Upper lobe of right lung (tissue), 1 donor: ENCODE measurements around the gene KIF1A. TPM values are rescaled to one million over a fixed set of nuclear protein-coding genes. Genes with fewer than 3 reads are reported as not detected.
A peak's percentile ranks its signal among the peaks of the same experiment; 100 is the strongest.

Source experiments
- ATAC-seq: fragments of 200-7000 bp; cut with Tn5 transposase; one replicate; pipeline ENCODE4 v1.9.1; 2020; ENCODE audit warnings: mild to moderate bottlenecking, moderate library complexity
- DNase-seq: peaks from one replicate; pipeline ENCODE4 v3.0.0-alpha.2; 2020
- H3K27ac ChIP-seq: fragments of 200-600 bp; one replicate; pipeline ENCODE4 v1.8.0; 2022
- H3K27me3 ChIP-seq: fragments of 200-600 bp; one replicate; pipeline ENCODE4 v1.8.0; 2022; ENCODE audit warnings: mild to moderate bottlenecking
- H3K36me3 ChIP-seq: fragments of 200-600 bp; one replicate; pipeline ENCODE4 v1.8.0; 2022
- H3K4me1 ChIP-seq: fragments of 200-600 bp; one replicate; pipeline ENCODE4 v1.8.0; 2022
- H3K4me3 ChIP-seq: fragments of 200-600 bp; one replicate; pipeline ENCODE4 v1.8.0; 2022; ENCODE audit warnings: mild to moderate bottlenecking
- H3K9me3 ChIP-seq: fragments of 200-600 bp; one replicate; pipeline ENCODE4 v1.8.0; 2022
- CTCF ChIP-seq: fragments of 200-600 bp; IDR thresholded peaks from one replicate; pipeline ENCODE4 v1.8.0; 2022; ENCODE audit warnings: antibody characterized with exemption
- intact Hi-C: fragments of 100-400 bp; cut with DNase I; formaldehyde crosslinking; loops from one replicate; pipeline ENCODE4 v1.11.0; 2022
- total RNA-seq: library from RNA; stranded (reverse); fragmentation: NEBNext Ultra II Directional; extraction: Animal tissue kit (Norgen Biotek cat#: 25700); gene quantifications from one replicate; pipeline ENCODE4 v1.2.1, GENCODE V29; 2021
- donor health status: DM: no; HTN: yes; CAD: no; lungs with severe emphysema.

The KIF1A gene
- total RNA-seq, 1 donor from 2014 or later: 0.81 TPM

- Histone ChIP-seq H3K27me3 (peaks cover 22% of the 10 kb centered on the region), H3K4me3 (no peak overlapping the region), H3K4me1 (no peaks in the 10 kb centered on the region), H3K9me3 (no peaks in the 10 kb centered on the region), H3K36me3 (no peaks in the 10 kb centered on the region), H3K27ac (no peak overlapping the region)
- TF ChIP-seq CTCF: no peak
- no peak for ATAC-seq
- intact Hi-C loops: no loop called here
- peak; percentile 41 for DNase-seq
Observed at GRCh38 chr2:240793313-240794177, 26.5 kb downstream of the KIF1A start.

- Histone ChIP-seq H3K9me3 (no peaks in the 10 kb centered on the region), H3K4me1 (no peaks in the 10 kb centered on the region), H3K4me3 (no peak overlapping the region), H3K27ac (no peak overlapping the region), H3K36me3 (no peaks in the 10 kb centered on the region), H3K27me3 (peaks cover 15% of the 10 kb centered on the region)
- peak; percentile 44 for DNase-seq
- no peak for ATAC-seq
- TF ChIP-seq CTCF: no peak
- intact Hi-C loops: no loop called here
Observed at GRCh38 chr2:240792629-240793312, 27.2 kb downstream of the KIF1A start.

- DNase-seq (peak; percentile 40), ATAC-seq (no peak)
Observed at GRCh38 chr2:240791821-240792628, 28.0 kb downstream of the KIF1A start.

GRCh38 chr2:240791221-240791800 is 28.7 kb downstream of the KIF1A start:
- H3K4me1 ChIP-seq: no peaks in the 10 kb centered on the region
- ATAC-seq: no peak
- no peak overlapping the region for H3K27ac ChIP-seq
- H3K27me3 ChIP-seq: peaks cover under 1% of the 10 kb centered on the region
- no peak for TF ChIP-seq CTCF
- H3K9me3 ChIP-seq: no peaks in the 10 kb centered on the region
- H3K4me3 ChIP-seq: no peak overlapping the region
- H3K36me3 ChIP-seq: no peaks in the 10 kb centered on the region
- intact Hi-C loops: no loop called here
- no peak for DNase-seq

More at GRCh38 chr2:240791821-240792628, 28.0 kb downstream of the KIF1A start:
- intact Hi-C loops: no loop called here
- H3K4me1 ChIP-seq: no peaks in the 10 kb centered on the region
- H3K36me3 ChIP-seq: no peaks in the 10 kb centered on the region
- no peak overlapping the region for H3K27ac ChIP-seq
- no peaks in the 10 kb centered on the region for H3K9me3 ChIP-seq
- peaks cover 8% of the 10 kb centered on the region for H3K27me3 ChIP-seq
- no peak overlapping the region for H3K4me3 ChIP-seq
- TF ChIP-seq CTCF: no peak
